ENCODE data around the gene ABL1.

- TF ChIP-seq PRDM10 (tag by site-specific recombination; IDR thresholded peaks at IDR 0.05) (no peak), ZNF624 (tag by site-specific recombination; IDR thresholded peaks at IDR 0.05) (no peak), CTCF (tag by site-specific recombination; IDR thresholded peaks at IDR 0.05) (no peak), ZBTB21 (tag by site-specific recombination; IDR thresholded peaks at IDR 0.05) (no peak), ZBTB8A (tag by site-specific recombination; IDR thresholded peaks at IDR 0.05) (no peak), ZNF513 (tag by site-specific recombination; IDR thresholded peaks at IDR 0.05) (no peak)
Observed at GRCh38 chr9:130872508-130872907, 37.5 kb downstream of the ABL1 start.

Data from HEK293 (cell line).